ENCODE data around the gene PLXNA2. TPM values are rescaled to one million over a fixed set of nuclear protein-coding genes. Genes with fewer than 3 reads are reported as not detected.

Gene PLXNA2
- total RNA-seq, 1 experiment from 2014 or later: 8.7 TPM

DNA sequence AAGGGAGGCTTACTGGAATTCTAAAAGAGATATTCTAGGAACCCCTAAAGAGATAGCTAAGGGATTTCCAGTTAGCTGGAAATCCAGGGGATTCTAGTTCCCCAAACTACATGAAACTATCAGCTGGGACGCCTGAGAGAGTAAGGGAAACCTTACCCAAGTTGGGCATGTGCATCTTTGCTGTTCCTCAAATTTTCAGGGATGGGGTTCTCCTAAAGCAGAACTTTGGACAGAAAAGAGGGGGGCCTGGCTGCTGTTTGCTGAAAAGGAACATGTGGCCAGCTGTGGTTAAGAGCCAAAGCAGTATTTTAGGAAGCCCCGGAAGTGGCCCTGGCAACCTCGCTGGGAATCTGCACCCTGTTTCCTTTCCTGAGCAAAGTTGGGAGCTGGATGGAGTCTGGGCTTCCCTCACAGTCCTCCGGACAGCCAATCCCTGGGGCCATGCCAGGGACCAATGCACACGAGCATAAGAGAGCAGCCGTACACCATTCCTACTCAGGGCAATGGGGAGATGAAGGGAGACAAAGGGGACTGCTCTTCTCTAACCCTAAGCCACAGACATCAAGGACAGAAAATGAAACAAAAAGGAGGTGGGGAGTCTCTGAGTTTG is 154.3 kb downstream of the PLXNA2 start:
- H3K36me3 ChIP-seq: peaks cover 67% of the 10 kb centered on the region
- H3K4me1 ChIP-seq (replicated peaks): peaks cover 26% of the 10 kb centered on the region
- H3K4me3 ChIP-seq: no peak overlapping the region
- H3K9me3 ChIP-seq (replicated peaks): no peaks in the 10 kb centered on the region
- no peaks in the 10 kb centered on the region for H3K27me3 ChIP-seq (replicated peaks)
- DNase-seq (ENCODE audit: low read depth in 1 of 2, low spot score in 2 of 2): no peak
- H3K27ac ChIP-seq: no peak overlapping the region

GRCh38 chr1:208089149-208089548 is 155.0 kb downstream of the PLXNA2 start:
- Histone ChIP-seq H3K36me3 (peaks cover 69% of the 10 kb centered on the region), H3K27ac (no peak overlapping the region), H3K4me1 (replicated peaks) (peaks cover 26% of the 10 kb centered on the region), H3K9me3 (replicated peaks) (no peaks in the 10 kb centered on the region), H3K27me3 (replicated peaks) (no peaks in the 10 kb centered on the region), H3K4me3 (no peak overlapping the region)
- DNase-seq (ENCODE audit: low read depth in 1 of 2, low spot score in 2 of 2): no peak

DNA sequence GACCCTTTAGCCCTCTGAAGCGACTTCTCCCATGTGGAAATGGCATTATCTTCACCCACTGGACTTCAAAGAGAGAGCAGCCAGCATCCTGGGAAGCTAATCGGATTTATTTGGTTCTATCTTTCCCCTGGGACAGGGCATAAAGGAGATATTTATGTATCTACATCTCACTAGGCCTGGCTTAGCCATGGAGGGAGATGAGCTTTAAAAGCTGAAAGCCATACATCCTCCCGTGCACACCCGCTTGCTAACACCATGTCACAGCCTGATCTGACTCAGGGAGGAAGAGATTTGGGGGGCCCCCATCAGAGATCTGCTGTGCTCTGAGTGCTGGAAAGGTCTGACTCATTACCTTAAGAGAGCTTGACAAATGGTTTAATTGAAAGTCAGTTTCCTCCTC is 155.9 kb downstream of the PLXNA2 start:
- peaks cover 26% of the 10 kb centered on the region for H3K4me1 ChIP-seq (replicated peaks)
- no peaks in the 10 kb centered on the region for H3K9me3 ChIP-seq (replicated peaks)
- no peak overlapping the region for H3K27ac ChIP-seq
- DNase-seq (ENCODE audit: low read depth in 1 of 2, low spot score in 2 of 2): no peak
- H3K4me3 ChIP-seq: no peak overlapping the region
- no peaks in the 10 kb centered on the region for H3K27me3 ChIP-seq (replicated peaks)
- H3K36me3 ChIP-seq: peaks cover 64% of the 10 kb centered on the region

- H3K9me3 ChIP-seq (replicated peaks): no peaks in the 10 kb centered on the region
- H3K36me3 ChIP-seq: peaks cover 40% of the 10 kb centered on the region
- peaks cover 22% of the 10 kb centered on the region for H3K4me1 ChIP-seq (replicated peaks)
- H3K27ac ChIP-seq: peak overlapping the region; percentile 31; the same call in 1 of the 2 replicates
- no peak for DNase-seq (ENCODE audit: low read depth in 1 of 2, low spot score in 2 of 2)
- H3K27me3 ChIP-seq (replicated peaks): no peaks in the 10 kb centered on the region
- H3K4me3 ChIP-seq: no peak overlapping the region
Measured at GRCh38 chr1:208085655-208086515, 158.3 kb downstream of the PLXNA2 start.

DNA sequence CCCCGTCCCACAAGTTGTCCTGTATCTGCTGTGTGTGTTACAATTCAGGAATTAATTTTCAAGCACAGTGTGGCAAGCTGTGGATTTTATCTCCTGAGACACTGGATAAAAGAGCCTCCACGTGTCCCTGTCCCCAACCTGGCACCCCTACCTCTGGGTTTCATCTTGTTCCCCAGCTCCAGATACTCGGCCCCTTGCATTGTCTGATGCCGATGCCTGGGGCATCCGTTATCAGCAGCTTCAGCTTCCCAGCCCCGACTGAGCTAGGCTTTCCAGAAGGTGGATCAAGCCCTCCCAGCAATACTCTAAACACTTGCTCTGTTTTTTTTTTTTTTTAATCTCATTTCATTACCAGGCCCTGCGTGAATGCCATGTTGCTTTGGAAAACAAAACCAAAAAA is 159.4 kb downstream of the PLXNA2 start:
- DNase-seq (ENCODE audit: low read depth in 1 of 2, low spot score in 2 of 2): no peak
- H3K36me3 ChIP-seq: peaks cover 40% of the 10 kb centered on the region
- H3K27me3 ChIP-seq (replicated peaks): no peaks in the 10 kb centered on the region
- H3K27ac ChIP-seq: no peak overlapping the region
- H3K9me3 ChIP-seq (replicated peaks): no peaks in the 10 kb centered on the region
- H3K4me1 ChIP-seq (replicated peaks): peaks cover 11% of the 10 kb centered on the region
- no peak overlapping the region for H3K4me3 ChIP-seq

GRCh38 chr1:208084220-208084619 is 160.0 kb downstream of the PLXNA2 start:
- no peaks in the 10 kb centered on the region for H3K27me3 ChIP-seq (replicated peaks)

DNA sequence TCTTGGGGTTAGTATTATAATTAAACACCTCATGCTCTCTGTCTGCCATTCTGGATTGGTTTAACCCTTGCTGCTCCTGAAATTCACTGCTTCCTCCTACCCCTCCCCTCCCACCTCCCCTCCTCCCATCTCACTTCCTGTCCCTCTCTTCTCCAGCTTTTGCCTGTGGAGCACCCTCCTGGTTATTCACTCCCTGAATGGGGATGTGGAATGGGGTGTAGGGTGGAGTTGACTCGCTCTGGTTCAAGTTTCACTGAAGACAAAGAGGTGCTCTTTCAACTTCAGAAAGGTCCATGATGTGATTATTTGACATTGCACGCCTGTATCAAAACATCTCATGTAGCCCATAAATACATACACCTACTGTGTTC is 160.5 kb downstream of the PLXNA2 start:
- no peaks in the 10 kb centered on the region for H3K9me3 ChIP-seq (replicated peaks)
- H3K27ac ChIP-seq: no peak overlapping the region
- no peaks in the 10 kb centered on the region for H3K27me3 ChIP-seq (replicated peaks)
- no peak overlapping the region for H3K4me3 ChIP-seq
- no peak for DNase-seq (ENCODE audit: low read depth in 1 of 2, low spot score in 2 of 2)
- H3K36me3 ChIP-seq: peaks cover 45% of the 10 kb centered on the region
- peaks cover 9% of the 10 kb centered on the region for H3K4me1 ChIP-seq (replicated peaks)

More at GRCh38 chr1:208084220-208084619, 160.0 kb downstream of the PLXNA2 start:
- no peak for DNase-seq (ENCODE audit: low read depth in 1 of 2, low spot score in 2 of 2)
- Histone ChIP-seq H3K36me3 (peaks cover 42% of the 10 kb centered on the region), H3K27ac (no peak overlapping the region), H3K4me3 (no peak overlapping the region), H3K4me1 (replicated peaks) (peaks cover 9% of the 10 kb centered on the region), H3K9me3 (replicated peaks) (no peaks in the 10 kb centered on the region)

DNA sequence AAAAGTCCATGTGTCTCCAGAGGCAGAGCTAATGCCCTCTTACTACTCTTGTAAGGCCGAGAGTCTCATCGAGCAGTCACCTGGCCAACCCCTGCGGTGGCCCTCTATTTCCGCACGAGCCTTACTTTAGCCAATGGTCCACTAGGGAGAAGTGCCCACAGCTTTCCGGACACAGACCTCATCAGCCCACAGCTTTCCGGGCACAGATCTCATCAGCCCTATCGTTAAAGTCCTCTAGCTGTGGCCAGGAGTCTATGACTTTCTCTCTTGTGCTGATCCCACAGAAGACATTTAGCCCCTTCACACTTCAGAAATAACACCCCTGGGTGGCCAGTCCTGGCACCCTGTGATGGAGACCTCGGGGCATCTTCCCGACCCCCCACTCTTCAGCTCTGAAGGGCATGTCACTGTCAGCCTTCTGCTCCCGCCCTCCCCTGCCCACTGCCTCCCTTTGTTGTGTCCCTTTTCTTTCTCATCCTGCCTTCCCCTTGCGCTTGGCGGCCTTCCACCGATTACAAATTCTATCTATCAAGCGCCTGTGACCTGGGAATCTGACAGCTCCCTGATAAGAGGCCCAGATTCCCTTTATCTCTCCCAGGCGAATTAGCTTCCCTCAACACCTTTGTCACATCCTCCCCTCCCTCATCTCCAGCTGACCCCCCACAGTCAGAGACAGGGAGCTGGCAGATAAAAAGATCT is 161.0 kb downstream of the PLXNA2 start:
- no peaks in the 10 kb centered on the region for H3K27me3 ChIP-seq (replicated peaks)
- H3K4me3 ChIP-seq: no peak overlapping the region
- H3K27ac ChIP-seq: no peak overlapping the region
- no peak for DNase-seq (ENCODE audit: low read depth in 1 of 2, low spot score in 2 of 2)
- H3K9me3 ChIP-seq (replicated peaks): no peaks in the 10 kb centered on the region
- peaks cover 45% of the 10 kb centered on the region for H3K36me3 ChIP-seq
- H3K4me1 ChIP-seq (replicated peaks): peaks cover 9% of the 10 kb centered on the region

GRCh38 chr1:208081972-208082371 is 162.2 kb downstream of the PLXNA2 start:
- no peaks in the 10 kb centered on the region for H3K27me3 ChIP-seq (replicated peaks)
- H3K4me1 ChIP-seq (replicated peaks): peaks cover 6% of the 10 kb centered on the region
- H3K9me3 ChIP-seq (replicated peaks): no peaks in the 10 kb centered on the region
- H3K36me3 ChIP-seq: peaks cover 41% of the 10 kb centered on the region
- H3K4me3 ChIP-seq: no peak overlapping the region
- no peak for DNase-seq (ENCODE audit: low read depth in 1 of 2, low spot score in 2 of 2)
- H3K27ac ChIP-seq: no peak overlapping the region

GRCh38 chr1:208080396-208081286 is 163.5 kb downstream of the PLXNA2 start:
- DNase-seq (ENCODE audit: low read depth in 1 of 2, low spot score in 2 of 2): no peak

GRCh38 chr1:208079161-208079560 is 165.0 kb downstream of the PLXNA2 start:
- Histone ChIP-seq H3K27ac (no peak overlapping the region), H3K9me3 (replicated peaks) (no peaks in the 10 kb centered on the region), H3K27me3 (replicated peaks) (no peaks in the 10 kb centered on the region), H3K4me1 (replicated peaks) (peaks cover 12% of the 10 kb centered on the region), H3K36me3 (peaks cover 32% of the 10 kb centered on the region), H3K4me3 (no peak overlapping the region)
- DNase-seq (ENCODE audit: low read depth in 1 of 2, low spot score in 2 of 2): no peak

More at GRCh38 chr1:208080396-208081286, 163.5 kb downstream of the PLXNA2 start:
- no peaks in the 10 kb centered on the region for H3K27me3 ChIP-seq (replicated peaks)
- H3K4me1 ChIP-seq (replicated peaks): peaks cover 2% of the 10 kb centered on the region
- H3K36me3 ChIP-seq: peaks cover 39% of the 10 kb centered on the region
- no peaks in the 10 kb centered on the region for H3K9me3 ChIP-seq (replicated peaks)
- no peak overlapping the region for H3K27ac ChIP-seq
- H3K4me3 ChIP-seq: no peak overlapping the region

- Histone ChIP-seq H3K4me1 (replicated peaks) (peaks cover 12% of the 10 kb centered on the region), H3K27ac (no peak overlapping the region), H3K4me3 (no peak overlapping the region), H3K36me3 (peaks cover 30% of the 10 kb centered on the region), H3K9me3 (replicated peaks) (no peaks in the 10 kb centered on the region), H3K27me3 (replicated peaks) (no peaks in the 10 kb centered on the region)
- no peak for DNase-seq (ENCODE audit: low read depth in 1 of 2, low spot score in 2 of 2)
Measured at GRCh38 chr1:208078752-208079151, 165.4 kb downstream of the PLXNA2 start.

All from SJSA1 (cell line).